Sigmoid colon (tissue), 3 donors: ENCODE results near the gene TRIM37.

Source experiments
- CTCF ChIP-seq, 4 experiments: fragments of 450-650 bp in 3 of 4; fragments of 200-600 bp in 1 of 4; IDR thresholded peaks; one replicate each; pipeline ENCODE4 v1.5.1; 2016 to 2019; ENCODE audit warnings: antibody characterized with exemption in 4 of 4, mild to moderate bottlenecking in 3 of 4, moderate library complexity in 2 of 4
- POLR2A ChIP-seq, 2 donors: fragments of 450-650 bp; IDR thresholded peaks; one replicate each; pipeline ENCODE4 v1.6.1; 2016; ENCODE audit warnings: antibody characterized with exemption in 2 of 2, mild to moderate bottlenecking in 2 of 2, moderate library complexity in 2 of 2

- TF ChIP-seq CTCF (IDR thresholded peaks at IDR 0.05) (no peak), POLR2A (IDR thresholded peaks at IDR 0.05) (no peak)
Observed at GRCh38 chr17:59074494-59074893, 32.2 kb downstream of the TRIM37 start.
